GM21723 (cell line): ENCODE measurements around the gene ARF5.
"Not testable (repeated sequence)": the region's sequence is repeated elsewhere in the genome, so short reads cannot be mapped to it uniquely, and the experiment has no call there.

Experiments
- ATAC-seq: cut with Tn5 transposase; IDR thresholded peaks from one replicate; pipeline ENCODE4 v1.9.1; 2021; ENCODE audit warnings: mild to moderate bottlenecking, moderate library complexity; ENCODE audit not compliant: unreplicated experiment

ARF5 gene

GRCh38 chr7:127588019-127588696 is at the start of gene ARF5:
Gene ARF5, plus strand, starts transcription at chr7:127588411. Its CDS starts 88 bp downstream, at chr7:127588499.
- peak; percentile 76 for ATAC-seq

DNA sequence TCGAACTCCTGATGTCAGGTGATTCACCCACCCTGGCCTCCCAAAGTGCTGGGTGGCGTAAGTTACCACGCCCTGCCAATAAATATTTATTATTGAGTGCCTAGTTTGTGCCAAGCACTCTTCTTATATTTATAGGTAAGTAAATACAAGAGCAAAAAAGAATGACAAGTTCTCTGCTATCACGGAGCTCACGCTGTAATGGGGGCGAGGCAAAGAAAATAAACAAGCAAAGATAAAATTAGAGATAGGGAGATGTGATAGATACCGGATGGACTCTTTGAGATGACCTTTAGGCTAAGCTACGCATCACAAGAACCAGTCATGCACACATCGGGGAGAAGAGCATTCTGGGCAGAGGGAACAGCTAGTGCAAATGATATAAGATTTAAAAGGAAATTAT is 49.1 kb upstream of the ARF5 start:
- ATAC-seq: no peak

- not testable (repeated sequence) for ATAC-seq
These were observed 47.8 kb upstream of the ARF5 start for GRCh38 chr7:127540461-127540860.

- ATAC-seq: no peak
These were observed 46.7 kb upstream of the ARF5 start for GRCh38 chr7:127541548-127541947.

DNA sequence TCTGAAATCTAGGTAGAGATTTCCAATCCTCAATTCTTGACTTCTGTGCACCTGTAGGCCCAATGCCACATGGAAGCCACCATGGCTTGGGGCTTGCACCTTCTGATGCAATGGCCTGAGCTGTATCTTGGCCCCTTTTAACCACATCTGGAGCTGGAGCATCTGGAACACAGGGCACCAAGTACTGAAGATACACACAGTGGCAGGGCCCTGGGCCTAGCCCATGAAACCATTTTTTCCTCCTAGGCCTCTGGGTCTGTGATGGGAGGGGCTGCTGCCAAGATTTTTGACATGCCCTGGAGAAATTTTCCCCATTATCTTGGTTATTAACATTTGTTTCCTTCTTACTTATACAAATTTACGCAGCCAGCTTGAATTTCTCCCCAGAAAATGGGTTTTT is 41.9 kb upstream of the ARF5 start:
- no peak for ATAC-seq

- ATAC-seq: no peak
These were observed 38.0 kb upstream of the ARF5 start for GRCh38 chr7:127550247-127550646.

- ATAC-seq: no peak
These were observed 36.3 kb upstream of the ARF5 start for GRCh38 chr7:127551941-127552340.

DNA sequence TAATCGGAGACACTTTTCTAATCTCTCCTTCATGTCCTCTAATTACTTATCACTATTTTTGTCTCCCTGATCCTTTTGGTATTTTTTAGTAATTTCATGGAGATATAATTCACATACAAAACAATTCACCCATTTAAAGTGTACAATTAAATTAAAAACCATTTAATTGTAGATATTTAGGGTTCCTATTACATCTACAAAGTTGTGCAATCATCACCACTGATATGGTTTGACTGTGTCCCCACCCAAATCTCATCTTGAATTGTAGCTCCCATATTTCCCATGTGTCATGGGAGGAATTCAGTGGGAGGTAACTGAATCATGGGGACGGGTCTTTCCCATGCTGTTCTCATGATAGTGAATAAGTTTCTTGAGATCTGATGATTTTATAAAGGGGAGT is 31.8 kb upstream of the ARF5 start:
- ATAC-seq: no peak

DNA sequence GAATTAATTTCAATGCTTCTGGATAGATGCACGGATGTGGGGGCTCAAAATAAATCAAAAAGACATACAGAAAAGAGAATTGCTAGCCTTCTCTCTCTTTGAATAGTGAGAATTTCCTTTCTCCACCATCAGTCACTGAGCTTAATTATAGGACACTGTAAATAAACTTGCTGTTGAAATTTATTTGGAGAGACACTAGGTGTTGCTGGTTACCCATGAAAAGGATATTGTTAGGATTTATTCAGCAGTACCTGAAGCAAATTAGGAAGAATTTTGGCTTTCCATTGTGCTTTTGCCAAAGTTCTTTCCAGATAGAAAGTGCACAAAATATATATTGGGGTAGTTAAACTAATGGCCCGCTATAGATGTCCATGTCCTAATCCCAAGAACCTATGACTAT is 30.4 kb upstream of the ARF5 start:
- ATAC-seq: no peak

- ATAC-seq: no peak
These were observed 22.0 kb upstream of the ARF5 start for GRCh38 chr7:127566242-127566641.

GRCh38 chr7:127568034-127568433 is 20.2 kb upstream of the ARF5 start:
- ATAC-seq: not testable (repeated sequence)

- no peak for ATAC-seq
These were observed 16.3 kb upstream of the ARF5 start for GRCh38 chr7:127571741-127572505.

- ATAC-seq: no peak
These were observed 10.1 kb upstream of the ARF5 start for GRCh38 chr7:127578036-127578684.

DNA sequence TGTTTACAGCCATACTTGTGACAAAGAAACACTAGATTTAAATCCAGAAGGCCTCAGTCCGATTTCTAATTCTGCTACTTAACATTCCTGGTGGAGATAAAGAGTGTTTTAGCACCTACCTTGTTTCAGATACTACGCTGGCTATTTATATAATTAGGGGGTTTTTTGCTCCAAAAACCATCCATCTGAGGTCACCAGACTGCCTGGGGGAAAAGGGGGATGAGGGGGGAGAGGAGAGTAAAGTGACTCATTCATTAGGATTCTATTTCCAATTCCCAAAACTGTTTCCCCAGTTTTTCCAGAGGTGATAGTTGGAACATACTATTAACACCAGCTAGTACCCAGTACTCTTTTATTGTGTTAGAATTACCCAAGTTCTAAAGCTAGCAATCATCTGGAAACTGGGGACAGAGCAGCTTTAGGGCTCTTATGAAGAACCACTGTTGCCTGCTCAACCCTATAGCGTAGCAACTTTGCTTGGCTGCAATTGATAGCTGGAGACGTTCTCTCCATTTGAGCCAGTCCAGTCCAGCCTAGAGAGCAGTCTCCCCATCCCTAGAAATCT is 9.4 kb upstream of the ARF5 start:
- ATAC-seq: no peak

DNA sequence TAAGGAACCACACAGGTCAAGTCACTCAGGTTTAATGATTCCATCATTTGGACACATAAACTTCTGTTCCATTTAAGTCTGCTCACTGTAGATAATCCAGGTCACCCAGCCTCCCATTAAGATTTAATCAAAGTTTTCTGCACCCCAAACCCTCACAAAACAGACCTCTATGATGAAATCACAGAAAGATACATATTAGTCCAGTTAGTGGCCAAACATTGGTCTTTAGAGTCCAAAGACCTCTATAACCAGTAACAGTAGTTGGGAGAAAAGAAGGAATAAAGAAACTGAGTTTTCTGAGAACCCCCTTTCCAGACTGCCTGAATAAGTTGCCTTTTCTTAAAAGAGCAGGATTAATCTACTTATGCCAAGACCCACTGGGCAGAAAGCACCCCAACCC is 7.6 kb upstream of the ARF5 start:
- ATAC-seq: no peak

DNA sequence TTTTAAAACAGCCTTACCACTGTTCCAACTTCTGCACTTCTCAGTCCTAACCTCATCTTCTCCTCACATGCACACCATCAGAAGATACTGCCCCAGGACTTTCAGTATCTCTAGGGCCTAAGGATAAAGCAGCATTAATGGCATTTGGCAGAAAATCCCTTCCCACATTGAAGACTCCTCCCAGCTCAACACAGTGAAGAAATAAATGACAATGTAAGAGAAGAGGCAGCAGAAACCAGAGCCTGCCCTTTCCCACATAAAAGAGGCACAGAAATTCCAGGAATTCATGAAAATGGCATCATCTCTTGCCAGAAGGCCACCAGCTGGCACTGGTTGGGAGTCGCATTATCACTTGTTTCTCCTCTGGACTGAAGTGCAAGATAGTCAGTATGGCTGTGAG is 6.5 kb upstream of the ARF5 start:
- ATAC-seq: no peak

- no peak for ATAC-seq
These were observed 5.8 kb upstream of the ARF5 start for GRCh38 chr7:127582361-127582760.

DNA sequence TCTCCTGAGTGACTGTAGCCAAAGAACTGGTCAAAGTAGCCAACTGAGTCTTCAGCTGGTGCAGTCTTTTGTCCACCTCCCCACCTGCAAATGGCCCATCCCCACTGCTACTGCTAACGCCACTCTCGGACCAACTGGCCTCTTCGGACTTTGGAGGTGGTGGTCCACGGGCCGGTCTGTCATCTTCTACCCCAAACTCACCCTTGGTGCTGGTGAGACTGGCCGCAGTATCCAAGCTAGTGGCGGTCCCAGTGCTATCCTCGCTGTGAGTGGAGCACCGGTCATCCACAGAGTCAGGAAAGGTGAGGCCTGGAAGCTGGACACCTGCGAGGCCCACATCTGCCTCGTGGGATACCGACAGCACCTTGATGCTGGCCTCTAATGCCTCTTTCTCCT is 3.6 kb upstream of the ARF5 start:
- no peak for ATAC-seq

GRCh38 chr7:127585044-127585953 is 2.9 kb upstream of the ARF5 start, which contains the start of gene GCC1:
Gene GCC1, minus strand, starts transcription at chr7:127585596. Its CDS starts 414 bp downstream, at chr7:127585182.
- peak; percentile 77 for ATAC-seq

- no peak for ATAC-seq
These were observed 1.9 kb upstream of the ARF5 start for GRCh38 chr7:127586346-127586745.

DNA sequence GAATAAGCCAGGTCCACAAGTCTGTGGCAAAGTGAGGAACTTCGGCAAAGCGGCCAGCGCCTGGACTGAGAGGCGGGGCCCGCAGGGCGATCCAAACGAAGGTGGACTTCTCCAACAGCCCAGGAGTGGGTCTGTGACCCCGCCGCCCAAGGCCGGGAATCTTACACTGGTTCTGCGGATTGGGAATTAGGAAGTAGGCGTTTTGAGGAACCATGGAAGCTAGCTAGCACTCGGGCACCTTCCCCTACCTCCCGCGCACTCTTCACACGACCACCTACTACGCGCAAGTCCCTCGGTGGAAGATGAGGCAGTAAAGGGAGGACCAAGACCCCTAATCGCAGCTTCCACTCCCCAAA is 570 bp upstream of the ARF5 start:
- ATAC-seq: no peak
